GM11168 (cell line): ENCODE data around the gene KRT34.
"Not testable (repeated sequence)": the region's sequence is repeated elsewhere in the genome, so short reads cannot be mapped to it uniquely, and the experiment has no call there.

Experiments
- in situ Hi-C: fragments of 300-500 bp; cut with MboI; formaldehyde crosslinking; loops from one replicate; pipeline ENCODE4 v1.12.0; 2022; ENCODE audit warnings: low sequenced_read_pairs; ENCODE audit not compliant: unreplicated experiment

Gene KRT34

GRCh38 chr17:41381943-41382342, at the start of gene KRT34:
Gene KRT34, minus strand, starts transcription at chr17:41382306. Its CDS starts 60 bp downstream, at chr17:41382246.
- in situ Hi-C loops, result not testable (repeated sequence)

- in situ Hi-C loops, result not testable (repeated sequence)
Measured at GRCh38 chr17:41430376-41430775, 48.3 kb upstream of the KRT34 start.

- in situ Hi-C loops, result no loop called here
Measured at GRCh38 chr17:41429667-41430066, 47.6 kb upstream of the KRT34 start.

- in situ Hi-C loops, result no loop called here
Measured at GRCh38 chr17:41428591-41429291, 46.6 kb upstream of the KRT34 start.

- in situ Hi-C loops, result no loop called here
Measured at GRCh38 chr17:41424111-41424635, 42.1 kb upstream of the KRT34 start, which contains the start of gene KRT37. Gene KRT37, minus strand, starts transcription at chr17:41424585. Its CDS starts 62 bp downstream, at chr17:41424523.

- in situ Hi-C loops, result not testable (repeated sequence)
Measured at GRCh38 chr17:41422586-41422985, 40.5 kb upstream of the KRT34 start.

GRCh38 chr17:41421617-41422016, 39.5 kb upstream of the KRT34 start:
- in situ Hi-C loops, result no loop called here

- in situ Hi-C loops, result no loop called here
Measured at GRCh38 chr17:41421116-41421515, 39.0 kb upstream of the KRT34 start.

- in situ Hi-C loops, result no loop called here
Measured at GRCh38 chr17:41420134-41420533, 38.0 kb upstream of the KRT34 start.

GRCh38 chr17:41419716-41420115, 37.6 kb upstream of the KRT34 start:
- in situ Hi-C loops, result no loop called here

GRCh38 chr17:41418116-41418860, 36.2 kb upstream of the KRT34 start:
- in situ Hi-C loops, result no loop called here

GRCh38 chr17:41417576-41418015, 35.5 kb upstream of the KRT34 start:
- in situ Hi-C loops, result no loop called here

GRCh38 chr17:41417127-41417526, 35.0 kb upstream of the KRT34 start:
- in situ Hi-C loops, result no loop called here

- in situ Hi-C loops, result no loop called here
Measured at GRCh38 chr17:41416479-41416878, 34.4 kb upstream of the KRT34 start.

GRCh38 chr17:41415833-41416335, 33.8 kb upstream of the KRT34 start:
- in situ Hi-C loops, result no loop called here

GRCh38 chr17:41415411-41415810, 33.3 kb upstream of the KRT34 start:
- in situ Hi-C loops, result no loop called here

GRCh38 chr17:41413982-41414381, 31.9 kb upstream of the KRT34 start:
- in situ Hi-C loops, result no loop called here

GRCh38 chr17:41413353-41413957, 31.3 kb upstream of the KRT34 start:
- in situ Hi-C loops, result no loop called here

- in situ Hi-C loops, result no loop called here
Measured at GRCh38 chr17:41411072-41411840, 29.1 kb upstream of the KRT34 start.

- in situ Hi-C loops, result no loop called here
Measured at GRCh38 chr17:41407226-41407625, 25.1 kb upstream of the KRT34 start.
